ENCODE measurements around the gene HARBI1.

The HARBI1 gene

GRCh38 chr11:46659908-46660307 lies 42.9 kb upstream of the HARBI1 start (continued):
- no peak for TF ChIP-seq ZFP30 (CRISPR knock-in tag; IDR thresholded peaks at IDR 0.05)
- TF ChIP-seq OSR1 (CRISPR knock-in tag; IDR thresholded peaks at IDR 0.05): no peak
- TF ChIP-seq SNAI2 (CRISPR knock-in tag; IDR thresholded peaks at IDR 0.05): no peak
- TF ChIP-seq CSDC2 (CRISPR knock-in tag; IDR thresholded peaks at IDR 0.05): no peak

- no peak for TF ChIP-seq SNAI2 (CRISPR knock-in tag; IDR thresholded peaks at IDR 0.05)
- TF ChIP-seq ZNF8 (CRISPR knock-in tag; IDR thresholded peaks at IDR 0.05): no peak
- TF ChIP-seq GLIS3 (CRISPR knock-in tag; IDR thresholded peaks at IDR 0.05): no peak
- no peak for TF ChIP-seq TOX (CRISPR knock-in tag; IDR thresholded peaks at IDR 0.05; ENCODE audit: borderline replicate concordance)
- TF ChIP-seq TSHZ2 (CRISPR knock-in tag; IDR thresholded peaks at IDR 0.05): no peak
- no peak for TF ChIP-seq ARNTL (CRISPR knock-in tag; IDR thresholded peaks at IDR 0.05; ENCODE audit: borderline replicate concordance, low read depth)
- TF ChIP-seq ZC3H10 (CRISPR knock-in tag; IDR thresholded peaks at IDR 0.05): no peak
- TF ChIP-seq PPARA (CRISPR knock-in tag; IDR thresholded peaks at IDR 0.05; ENCODE audit: borderline replicate concordance): no peak
- ATAC-seq: no peak
These were observed 41.2 kb upstream of the HARBI1 start for GRCh38 chr11:46658259-46658658.

GRCh38 chr11:46657186-46657585 lies 40.2 kb upstream of the HARBI1 start:
- no peak for ATAC-seq
- no peak for TF ChIP-seq ZNF70 (CRISPR knock-in tag; IDR thresholded peaks at IDR 0.05)
- no peak for TF ChIP-seq BACH2 (CRISPR knock-in tag; IDR thresholded peaks at IDR 0.05; ENCODE audit: borderline replicate concordance)
- TF ChIP-seq ZNF8 (CRISPR knock-in tag; IDR thresholded peaks at IDR 0.05): no peak
- TF ChIP-seq ZNF565 (CRISPR knock-in tag; conservative IDR thresholded peaks at IDR 0.05; ENCODE audit: low read depth): no peak
- no peak for TF ChIP-seq RARB (CRISPR knock-in tag; IDR thresholded peaks at IDR 0.05)
- TF ChIP-seq ZFP3 (CRISPR knock-in tag; IDR thresholded peaks at IDR 0.05): no peak
- TF ChIP-seq PATZ1 (CRISPR knock-in tag; IDR thresholded peaks at IDR 0.05; ENCODE audit: borderline replicate concordance): no peak
- no peak for TF ChIP-seq ZFP30 (CRISPR knock-in tag; IDR thresholded peaks at IDR 0.05)
- no peak for TF ChIP-seq GLIS3 (CRISPR knock-in tag; IDR thresholded peaks at IDR 0.05)
- TF ChIP-seq CSDC2 (CRISPR knock-in tag; IDR thresholded peaks at IDR 0.05): no peak

- no peak for TF ChIP-seq CREB5 (CRISPR knock-in tag; IDR thresholded peaks at IDR 0.05; ENCODE audit: low read depth)
- no peak for TF ChIP-seq CSDC2 (CRISPR knock-in tag; IDR thresholded peaks at IDR 0.05)
- TF ChIP-seq RARB (CRISPR knock-in tag; IDR thresholded peaks at IDR 0.05): no peak
- TF ChIP-seq TCF4 (CRISPR knock-in tag; IDR thresholded peaks at IDR 0.05; ENCODE audit: borderline replicate concordance): no peak
- TF ChIP-seq ZNF70 (CRISPR knock-in tag; IDR thresholded peaks at IDR 0.05): no peak
- TF ChIP-seq ZNF565 (CRISPR knock-in tag; conservative IDR thresholded peaks at IDR 0.05; ENCODE audit: low read depth): no peak
- TF ChIP-seq ISL1 (CRISPR knock-in tag; IDR thresholded peaks at IDR 0.05): no peak
- TF ChIP-seq ZC3H10 (CRISPR knock-in tag; IDR thresholded peaks at IDR 0.05): no peak
- TF ChIP-seq TSHZ2 (CRISPR knock-in tag; IDR thresholded peaks at IDR 0.05): no peak
- TF ChIP-seq POU6F1 (CRISPR knock-in tag; IDR thresholded peaks at IDR 0.05; ENCODE audit: borderline replicate concordance, low read depth): no peak
- TF ChIP-seq ZFP30 (CRISPR knock-in tag; IDR thresholded peaks at IDR 0.05): no peak
- no peak for TF ChIP-seq PPARA (CRISPR knock-in tag; IDR thresholded peaks at IDR 0.05; ENCODE audit: borderline replicate concordance)
- TF ChIP-seq SNAI2 (CRISPR knock-in tag; IDR thresholded peaks at IDR 0.05): no peak
- no peak for TF ChIP-seq BACH2 (CRISPR knock-in tag; IDR thresholded peaks at IDR 0.05; ENCODE audit: borderline replicate concordance)
- ATAC-seq: no peak
These were observed 38.6 kb upstream of the HARBI1 start for GRCh38 chr11:46655631-46656030.

All from SK-N-SH treated with all-trans-retinoic acid at 6 μM for 48 hours (cell line).